GM12878 (cell line): ENCODE data around the gene PRKN. TPM values are rescaled to one million over a fixed set of nuclear protein-coding genes. Genes with fewer than 3 reads are reported as not detected.

Source experiments
- ATAC-seq: fragments of 200-7000 bp; cut with Tn5 transposase; 3 replicates; pipeline ENCODE4 v1.9.1; 2020; ENCODE audit warnings: mild to moderate bottlenecking, moderate library complexity
- BruUV-seq: library from RNA; stranded (reverse); fragments of 400-500 nt; replicated peaks from 2 replicates; lab custom pipeline; 2021; lab: Mats Ljungman, UMichigan
- CTCF ChIA-PET: fragments of 300-600 bp; sonication (Branson Sonifier 250); formaldehyde crosslinking; extraction: SDS; loops from one replicate; lab custom pipeline; 2021; ENCODE audit warnings: inconsistent platforms; lab: Yijun Ruan, JAX
- POLR2A ChIA-PET: fragments of 350-600 bp; formaldehyde crosslinking; extraction: SDS; loops from one replicate; lab custom pipeline; 2021; ENCODE audit warnings: inconsistent platforms; lab: Charles Lee
- RAD21 ChIA-PET: fragments of 300-600 bp; sonication (Branson Sonifier 250); formaldehyde crosslinking; loops from one replicate; lab custom pipeline; 2023; ENCODE audit warnings: antibody characterized with exemption; ENCODE audit not compliant: unreplicated experiment; lab: Charles Lee
- SMC1A ChIA-PET: fragments of 300-600 bp; sonication (Branson Sonifier 250); formaldehyde crosslinking; loops from one replicate; lab custom pipeline; 2023; ENCODE audit not compliant: unreplicated experiment, uncharacterized antibody; lab: Charles Lee
- DNase-seq: peaks from one replicate; pipeline ENCODE4 v3.0.0-alpha.2; 2011; ENCODE audit warnings: low read depth, low spot score
- FAIRE-seq: peaks from 3 replicates; lab custom pipeline; 2011; peaks lifted over from hg19 to GRCh38; lab: Jason Lieb, UNC
- H2AFZ ChIP-seq: 2 replicates; pipeline ENCODE4 v1.6.0; 2011; ENCODE audit warnings: low read depth, low read length, control low read depth; ENCODE audit not compliant: control insufficient read depth
- H3K27ac ChIP-seq: 2 replicates; pipeline ENCODE4 v1.5.1; 2011; ENCODE audit warnings: control low read depth; ENCODE audit not compliant: control insufficient read depth, insufficient read depth
- H3K27me3 ChIP-seq, 2 experiments: replicated peaks in 1 of 2; 2 replicates each; pipeline versions ENCODE4 v1.6.0 to v1.6.1; 2011; ENCODE audit warnings: low read length in 1 of 2; ENCODE audit not compliant: control insufficient read depth in 2 of 2, insufficient read depth in 2 of 2
- H3K36me3 ChIP-seq, 2 experiments: 2 replicates each; pipeline ENCODE4 v1.5.1; 2011; ENCODE audit warnings: low read length in 1 of 2; ENCODE audit not compliant: control insufficient read depth in 2 of 2, insufficient read depth in 2 of 2
- H3K4me1 ChIP-seq: 2 replicates; pipeline ENCODE4 v1.6.1; 2011; ENCODE audit warnings: mild to moderate bottlenecking, low read length, moderate library complexity, mixed read lengths; ENCODE audit not compliant: control insufficient read depth, insufficient read depth
- H3K4me2 ChIP-seq: 2 replicates; pipeline ENCODE4 v1.6.0; 2011; ENCODE audit warnings: control low read depth; ENCODE audit not compliant: control insufficient read depth, insufficient read depth
- H3K4me3 ChIP-seq: fragments of 200-600 bp; sonication (generic); 2 replicates; pipeline ENCODE4 v1.5.1; 2016
- H3K79me2 ChIP-seq: 2 replicates; pipeline ENCODE4 v1.6.0; 2011; ENCODE audit warnings: low read length; ENCODE audit not compliant: control insufficient read depth, insufficient read depth
- H3K9ac ChIP-seq: 2 replicates; pipeline ENCODE4 v1.8.0; 2011; ENCODE audit warnings: low read length, control low read depth, mixed read lengths; ENCODE audit not compliant: control insufficient read depth, insufficient read depth
- H3K9me3 ChIP-seq: replicated peaks from 3 replicates; pipeline ENCODE4 v1.5.1; 2011; ENCODE audit warnings: mild to moderate bottlenecking, low read length; ENCODE audit not compliant: control insufficient read depth, insufficient read depth
- H4K20me1 ChIP-seq: 2 replicates; pipeline ENCODE4 v1.6.0; 2011; ENCODE audit not compliant: control insufficient read depth, insufficient read depth
- CBX3 ChIP-seq: fragments of 200-600 bp; sonication (generic); IDR thresholded peaks from 2 replicates; pipeline ENCODE4 v1.6.1; 2016; ENCODE audit warnings: low read depth, borderline replicate concordance
- CREB1 ChIP-seq: IDR thresholded peaks from 2 replicates; pipeline ENCODE4 v1.6.1; 2012; ENCODE audit warnings: low read depth, mild to moderate bottlenecking, inconsistent platforms
- E2F8 ChIP-seq: fragments of 450-650 bp; IDR thresholded peaks from 2 replicates; pipeline ENCODE4 v1.6.1; 2018; ENCODE audit warnings: mild to moderate bottlenecking, low read depth, moderate library complexity; ENCODE audit not compliant: partially characterized antibody
- EGR1 ChIP-seq, 2 experiments: IDR thresholded peaks; 1 replicate in 1 of 2; 2 replicates in 1 of 2; pipeline ENCODE4 v1.6.1; 2011 to 2012; ENCODE audit warnings: low read depth in 2 of 2, low read length in 2 of 2, borderline replicate concordance in 1 of 2, mild to moderate bottlenecking in 1 of 2, moderate library complexity in 1 of 2
- ESRRA ChIP-seq: IDR thresholded peaks from 2 replicates; pipeline ENCODE4 v1.6.1; 2012; ENCODE audit warnings: mild to moderate bottlenecking, low read length, improper control_type of control experiment
- IKZF1 ChIP-seq: fragments of 450-650 bp; conservative IDR thresholded peaks from 2 replicates; pipeline ENCODE4 v1.6.1; 2017; ENCODE audit warnings: antibody characterized with exemption, mild to moderate bottlenecking
- JUND ChIP-seq: IDR thresholded peaks from 2 replicates; pipeline ENCODE4 v1.6.1; 2012; ENCODE audit warnings: low read depth, mild to moderate bottlenecking, low read length, improper control_type of control experiment, moderate library complexity
- KAT2A ChIP-seq: conservative IDR thresholded peaks from 2 replicates; pipeline ENCODE4 v1.6.1; 2011; ENCODE audit warnings: low read depth, low read length; ENCODE audit not compliant: control insufficient read depth
- MEF2A ChIP-seq: IDR thresholded peaks from 2 replicates; pipeline ENCODE4 v1.6.1; 2011; ENCODE audit warnings: low read depth, mild to moderate bottlenecking, low read length, moderate library complexity; ENCODE audit not compliant: insufficient read depth
- POLR2AphosphoS2 ChIP-seq: IDR thresholded peaks from 2 replicates; pipeline ENCODE4 v1.6.1; 2011; ENCODE audit warnings: low read depth, mild to moderate bottlenecking, low read length, improper control_type of control experiment, moderate library complexity
- RAD21 ChIP-seq: IDR thresholded peaks from 2 replicates; pipeline ENCODE4 v1.6.1; 2011; ENCODE audit warnings: mild to moderate bottlenecking, low read depth, low read length, moderate library complexity; ENCODE audit not compliant: insufficient read depth
- STAT3 ChIP-seq: IDR thresholded peaks from 2 replicates; pipeline ENCODE4 v1.6.1; 2011; ENCODE audit warnings: low read depth, low read length, improper control_type of control experiment
- SUZ12 ChIP-seq: fragments of 200-600 bp; sonication (generic); IDR thresholded peaks from one replicate; pipeline ENCODE4 v1.6.1; 2018; ENCODE audit warnings: antibody characterized with exemption, mild to moderate bottlenecking; ENCODE audit not compliant: unreplicated experiment
- TCF7 ChIP-seq: IDR thresholded peaks from 2 replicates; pipeline ENCODE4 v1.6.1; 2014; ENCODE audit warnings: antibody characterized with exemption, borderline replicate concordance
- ZSCAN29 ChIP-seq: fragments of 450-650 bp; IDR thresholded peaks from 2 replicates; pipeline ENCODE4 v1.6.1; 2017; ENCODE audit warnings: mild to moderate bottlenecking, moderate library complexity
- WGBS: methylation state at CpG from one replicate; pipeline ENCODE4 v1.1.6; 2016; ENCODE audit warnings: low lambda C conversion rate; ENCODE audit not compliant: insufficient replicate concordance, insufficient coverage; ENCODE audit errors: missing lambda C conversion rate; 5-methylcytosine and 5-hydroxymethylcytosine counted together
- in situ Hi-C: fragments of 300-500 bp; cut with MboI; formaldehyde crosslinking; loops from 9 replicates; pipeline ENCODE4 v1.14.3; 2018; ENCODE audit warnings: mixed read lengths
- intact Hi-C: fragments of 100-400 bp; cut with micrococcal nuclease; formaldehyde crosslinking; loops from one replicate; pipeline ENCODE4 v1.14.2; 2022; ENCODE audit not compliant: unreplicated experiment
- polyA plus RNA-seq, 11 experiments: library from polyadenylated mRNA; depleted of rRNA in 4 of 11; unstranded in 6 of 11; stranded (reverse) in 5 of 11; fragments of >200 nt; fragmentation: Nextera tagmentation in 4 of 11; fragmentation: Illumina TruSeq in 1 of 11; extraction: Ambion mirVana in 4 of 11; extraction: Trizol in 1 of 11; gene quantifications; 1 replicate in 1 of 11; 2 replicates in 10 of 11; pipeline versions ENCODE4 v1.2.1 to v1.2.3, GENCODE V29; 2011 to 2016; ENCODE audit warnings: inconsistent platforms in 2 of 11, missing spikeins in 2 of 11, low read depth in 1 of 11
- total RNA-seq, 4 experiments: library from RNA; depleted of rRNA in 3 of 4; stranded (reverse); fragments of >200 nt in 3 of 4; fragmentation: Illumina TruSeq in 1 of 4; extraction: Trizol in 1 of 4; gene quantifications; 2 replicates each; pipeline versions ENCODE4 v1.2.1 to v1.2.3, GENCODE V29; 2013 to 2021
- TF ChIP-seq, protein P1 (sequence below): fragments of 450-650 bp; IDR thresholded peaks from 2 replicates; pipeline ENCODE4 v1.6.1; 2017; ENCODE audit warnings: mild to moderate bottlenecking, moderate library complexity
- TF ChIP-seq, protein P2 (sequence below): IDR thresholded peaks from 2 replicates; pipeline ENCODE4 v1.6.1; 2012; ENCODE audit warnings: low read length, inconsistent platforms

The PRKN gene
- total and polyA plus RNA-seq, 10 of the 15 experiments (the other 5 are each of a cell fraction or from before 2014, with no cell fraction given): 0.06 to 0.09 TPM; not detected in 8

DNA sequence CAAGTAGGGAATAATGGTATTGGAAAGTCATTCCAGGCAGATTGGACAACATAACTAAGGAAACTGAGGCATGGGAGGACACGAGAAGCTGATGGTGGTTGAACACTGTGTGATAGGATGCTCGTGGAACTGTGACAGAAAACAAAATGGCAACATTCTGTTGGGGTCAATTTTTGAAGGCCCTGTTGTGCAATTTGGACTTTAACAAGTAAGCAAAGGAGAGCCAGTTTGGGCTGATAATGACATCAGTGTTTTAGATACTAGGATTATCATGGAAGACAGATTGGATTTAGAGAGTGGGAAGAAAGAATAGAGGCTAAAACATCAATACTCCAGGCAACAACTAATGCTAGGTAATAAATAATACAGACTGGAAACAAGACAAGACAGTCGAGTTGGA, 53.1 kb downstream of the PRKN start:
- RAD21 ChIA-PET: no interaction called here
- no peak overlapping the region for H3K4me2 ChIP-seq
- H3K9ac ChIP-seq: no peak overlapping the region
- in situ Hi-C loops: no loop called here
- FAIRE-seq: no peak
- no peaks in the 10 kb centered on the region for H4K20me1 ChIP-seq
- no peak for ATAC-seq
- no peak overlapping the region for H2AFZ ChIP-seq
- WGBS: 3% methylated on average over 3 of the region's 3 CpGs
- H3K9me3 ChIP-seq: no peaks in the 10 kb centered on the region
- BruUV-seq: no TSS peak
- H3K79me2 ChIP-seq: no peaks in the 10 kb centered on the region
- H3K27me3 ChIP-seq: no peaks in the 10 kb centered on the region
- POLR2A ChIA-PET: no interaction called here
- CTCF ChIA-PET: no interaction called here
- H3K4me3 ChIP-seq: no peak overlapping the region
- H3K4me1 ChIP-seq: no peaks in the 10 kb centered on the region
- DNase-seq: no peak
- SMC1A ChIA-PET: no interaction called here
- no peak overlapping the region for H3K27ac ChIP-seq
- intact Hi-C loops: no loop called here
- no peaks in the 10 kb centered on the region for H3K36me3 ChIP-seq
- TF ChIP-seq KAT2A (no peak), POLR2AphosphoS2 (no peak), E2F8 (no peak), STAT3 (no peak), IKZF1 (no peak), ESRRA (no peak), EGR1 (IDR thresholded peaks at IDR 0.05; ENCODE audit: borderline replicate concordance in 1 of 2, low read depth in 2 of 2, low read length in 2 of 2) (no peak), TCF7 (no peak), MEF2A (no peak), RAD21 (no peak), SUZ12 (no peak), JUND (no peak), CBX3 (no peak), CREB1 (no peak), ZSCAN29 (no peak)
- TF ChIP-seq, protein P1, sequence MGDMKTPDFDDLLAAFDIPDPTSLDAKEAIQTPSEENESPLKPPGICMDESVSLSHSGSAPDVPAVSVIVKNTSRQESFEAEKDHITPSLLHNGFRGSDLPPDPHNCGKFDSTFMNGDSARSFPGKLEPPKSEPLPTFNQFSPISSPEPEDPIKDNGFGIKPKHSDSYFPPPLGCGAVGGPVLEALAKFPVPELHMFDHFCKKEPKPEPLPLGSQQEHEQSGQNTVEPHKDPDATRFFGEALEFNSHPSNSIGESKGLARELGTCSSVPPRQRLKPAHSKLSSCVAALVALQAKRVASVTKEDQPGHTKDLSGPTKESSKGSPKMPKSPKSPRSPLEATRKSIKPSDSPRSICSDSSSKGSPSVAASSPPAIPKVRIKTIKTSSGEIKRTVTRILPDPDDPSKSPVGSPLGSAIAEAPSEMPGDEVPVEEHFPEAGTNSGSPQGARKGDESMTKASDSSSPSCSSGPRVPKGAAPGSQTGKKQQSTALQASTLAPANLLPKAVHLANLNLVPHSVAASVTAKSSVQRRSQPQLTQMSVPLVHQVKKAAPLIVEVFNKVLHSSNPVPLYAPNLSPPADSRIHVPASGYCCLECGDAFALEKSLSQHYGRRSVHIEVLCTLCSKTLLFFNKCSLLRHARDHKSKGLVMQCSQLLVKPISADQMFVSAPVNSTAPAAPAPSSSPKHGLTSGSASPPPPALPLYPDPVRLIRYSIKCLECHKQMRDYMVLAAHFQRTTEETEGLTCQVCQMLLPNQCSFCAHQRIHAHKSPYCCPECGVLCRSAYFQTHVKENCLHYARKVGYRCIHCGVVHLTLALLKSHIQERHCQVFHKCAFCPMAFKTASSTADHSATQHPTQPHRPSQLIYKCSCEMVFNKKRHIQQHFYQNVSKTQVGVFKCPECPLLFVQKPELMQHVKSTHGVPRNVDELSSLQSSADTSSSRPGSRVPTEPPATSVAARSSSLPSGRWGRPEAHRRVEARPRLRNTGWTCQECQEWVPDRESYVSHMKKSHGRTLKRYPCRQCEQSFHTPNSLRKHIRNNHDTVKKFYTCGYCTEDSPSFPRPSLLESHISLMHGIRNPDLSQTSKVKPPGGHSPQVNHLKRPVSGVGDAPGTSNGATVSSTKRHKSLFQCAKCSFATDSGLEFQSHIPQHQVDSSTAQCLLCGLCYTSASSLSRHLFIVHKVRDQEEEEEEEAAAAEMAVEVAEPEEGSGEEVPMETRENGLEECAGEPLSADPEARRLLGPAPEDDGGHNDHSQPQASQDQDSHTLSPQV: no peak
- TF ChIP-seq, protein P2, sequence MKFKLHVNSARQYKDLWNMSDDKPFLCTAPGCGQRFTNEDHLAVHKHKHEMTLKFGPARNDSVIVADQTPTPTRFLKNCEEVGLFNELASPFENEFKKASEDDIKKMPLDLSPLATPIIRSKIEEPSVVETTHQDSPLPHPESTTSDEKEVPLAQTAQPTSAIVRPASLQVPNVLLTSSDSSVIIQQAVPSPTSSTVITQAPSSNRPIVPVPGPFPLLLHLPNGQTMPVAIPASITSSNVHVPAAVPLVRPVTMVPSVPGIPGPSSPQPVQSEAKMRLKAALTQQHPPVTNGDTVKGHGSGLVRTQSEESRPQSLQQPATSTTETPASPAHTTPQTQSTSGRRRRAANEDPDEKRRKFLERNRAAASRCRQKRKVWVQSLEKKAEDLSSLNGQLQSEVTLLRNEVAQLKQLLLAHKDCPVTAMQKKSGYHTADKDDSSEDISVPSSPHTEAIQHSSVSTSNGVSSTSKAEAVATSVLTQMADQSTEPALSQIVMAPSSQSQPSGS: no peak
